ENCODE results near the gene SBF1.

DNA sequence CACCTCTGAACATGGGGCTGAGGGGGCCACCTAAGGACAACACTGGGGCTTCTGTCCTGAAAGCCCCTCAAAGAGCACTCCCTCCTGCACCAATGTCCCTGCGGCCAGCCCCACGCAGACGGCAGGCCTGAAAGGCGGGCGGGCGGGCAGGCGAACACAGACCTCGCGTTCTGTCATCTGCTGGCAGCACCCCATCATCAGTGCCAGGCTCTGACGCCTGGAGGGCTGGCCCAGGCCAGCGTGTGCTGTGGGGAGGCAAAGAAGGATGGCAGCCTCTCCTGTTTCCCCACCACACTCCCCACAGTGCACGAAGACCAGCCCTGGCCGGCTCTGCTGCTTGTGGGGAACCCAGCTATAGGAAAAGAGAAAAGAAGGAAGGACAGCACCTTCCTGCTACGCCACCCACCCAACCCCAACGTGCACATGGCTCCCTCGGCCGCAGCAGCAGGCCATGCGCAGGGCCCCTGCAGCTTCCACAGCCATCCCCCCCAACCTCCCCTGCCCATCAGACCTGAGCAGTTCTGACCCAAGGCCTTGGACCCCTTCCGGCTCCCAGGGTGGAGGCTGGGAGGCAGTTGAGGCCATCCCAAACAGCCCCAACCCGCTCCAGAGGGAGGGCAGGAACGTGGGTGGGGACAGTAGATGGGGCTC lies 3.5 kb downstream of the SBF1 start:
- TF ChIP-seq, protein P1, sequence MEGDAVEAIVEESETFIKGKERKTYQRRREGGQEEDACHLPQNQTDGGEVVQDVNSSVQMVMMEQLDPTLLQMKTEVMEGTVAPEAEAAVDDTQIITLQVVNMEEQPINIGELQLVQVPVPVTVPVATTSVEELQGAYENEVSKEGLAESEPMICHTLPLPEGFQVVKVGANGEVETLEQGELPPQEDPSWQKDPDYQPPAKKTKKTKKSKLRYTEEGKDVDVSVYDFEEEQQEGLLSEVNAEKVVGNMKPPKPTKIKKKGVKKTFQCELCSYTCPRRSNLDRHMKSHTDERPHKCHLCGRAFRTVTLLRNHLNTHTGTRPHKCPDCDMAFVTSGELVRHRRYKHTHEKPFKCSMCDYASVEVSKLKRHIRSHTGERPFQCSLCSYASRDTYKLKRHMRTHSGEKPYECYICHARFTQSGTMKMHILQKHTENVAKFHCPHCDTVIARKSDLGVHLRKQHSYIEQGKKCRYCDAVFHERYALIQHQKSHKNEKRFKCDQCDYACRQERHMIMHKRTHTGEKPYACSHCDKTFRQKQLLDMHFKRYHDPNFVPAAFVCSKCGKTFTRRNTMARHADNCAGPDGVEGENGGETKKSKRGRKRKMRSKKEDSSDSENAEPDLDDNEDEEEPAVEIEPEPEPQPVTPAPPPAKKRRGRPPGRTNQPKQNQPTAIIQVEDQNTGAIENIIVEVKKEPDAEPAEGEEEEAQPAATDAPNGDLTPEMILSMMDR (IDR thresholded peaks at IDR 0.05; ENCODE audit: low read length) = no peak
- no peak for TF ChIP-seq EZH2 (IDR thresholded peaks at IDR 0.05; ENCODE audit: borderline replicate concordance, low read length)
